Vein endothelial cell (primary cell): Measurements from ENCODE around the gene ELOVL6. TPM values are rescaled to one million over a fixed set of nuclear protein-coding genes. Genes with fewer than 3 reads are reported as not detected.

Experiments used
- total RNA-seq: library from RNA; depleted of rRNA; stranded (reverse); fragments of >200 nt; gene quantifications from 2 replicates; pipeline ENCODE4 v1.2.3, GENCODE V29; 2012

The ELOVL6 gene
- 2.3 and 7.4 TPM in 2 replicates for total RNA-seq

GRCh38 chr4:110198435-110199416 is at the start of gene ELOVL6:
Gene ELOVL6, minus strand, starts transcription at chr4:110198615. Its CDS starts 280 bp downstream, at chr4:110198335.

